GM06990 (cell line): Measurements from ENCODE around the gene STEAP1B.

ENCODE experiments used
- DNase-seq: peaks from one replicate; pipeline ENCODE4 v3.0.0-alpha.2; 2011; ENCODE audit not compliant: insufficient read length; ENCODE audit errors: extremely low read depth
- H3K27me3 ChIP-seq: replicated peaks from 2 replicates; pipeline ENCODE4 v1.6.0; 2011; ENCODE audit warnings: low read length; ENCODE audit not compliant: control insufficient read depth, insufficient read depth
- H3K36me3 ChIP-seq: 2 replicates; pipeline ENCODE4 v1.5.1; 2011; ENCODE audit warnings: low read length; ENCODE audit not compliant: control insufficient read depth, insufficient read depth
- H3K4me3 ChIP-seq: replicated peaks from 2 replicates; pipeline ENCODE4 v1.5.1; 2011; ENCODE audit warnings: low read depth, mild to moderate bottlenecking, control low read depth, low read length
- CTCF ChIP-seq: IDR thresholded peaks from 2 replicates; pipeline ENCODE4 v1.5.1; 2011; ENCODE audit warnings: low read length, control low read depth, mild to moderate bottlenecking, inconsistent platforms; ENCODE audit not compliant: insufficient read depth, poor library complexity, severe bottlenecking

STEAP1B gene

DNA sequence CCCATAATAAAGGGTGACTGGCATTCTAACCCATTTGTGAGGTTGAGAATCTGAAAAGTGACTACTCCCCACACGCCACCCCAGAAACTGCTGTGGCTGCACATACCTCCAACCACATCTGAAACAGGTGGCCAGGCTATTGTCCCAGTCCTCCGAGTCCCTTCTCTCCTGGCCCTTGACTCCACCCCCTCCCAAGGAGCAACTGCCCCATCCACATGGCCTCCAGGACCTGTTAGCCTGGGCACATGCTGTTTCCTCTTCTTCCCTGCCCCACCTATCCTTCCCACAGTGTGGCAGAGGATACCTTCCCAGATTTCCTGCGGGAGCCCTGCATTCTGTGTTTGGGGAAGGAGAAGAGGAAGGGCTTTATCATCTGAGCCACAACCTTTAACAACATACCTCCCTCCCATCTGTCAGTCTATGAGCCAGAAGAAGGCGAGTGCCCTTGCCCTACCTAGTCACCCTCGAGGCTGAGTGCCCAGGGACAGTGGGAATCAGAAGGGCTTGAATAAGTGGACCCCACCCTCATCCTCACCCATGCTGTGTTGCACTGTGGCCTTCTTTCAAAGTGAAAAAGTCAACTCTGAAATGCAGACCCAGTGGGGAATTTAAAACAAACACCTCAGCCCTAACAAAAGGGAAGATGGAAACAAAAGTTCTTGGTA, 11.9 kb downstream of the STEAP1B start:
- H3K4me3 ChIP-seq, result no peak overlapping the region
- no peak for DNase-seq
- H3K36me3 ChIP-seq, result no peaks in the 10 kb centered on the region
- TF ChIP-seq CTCF, result no peak
- no peaks in the 10 kb centered on the region for H3K27me3 ChIP-seq

DNA sequence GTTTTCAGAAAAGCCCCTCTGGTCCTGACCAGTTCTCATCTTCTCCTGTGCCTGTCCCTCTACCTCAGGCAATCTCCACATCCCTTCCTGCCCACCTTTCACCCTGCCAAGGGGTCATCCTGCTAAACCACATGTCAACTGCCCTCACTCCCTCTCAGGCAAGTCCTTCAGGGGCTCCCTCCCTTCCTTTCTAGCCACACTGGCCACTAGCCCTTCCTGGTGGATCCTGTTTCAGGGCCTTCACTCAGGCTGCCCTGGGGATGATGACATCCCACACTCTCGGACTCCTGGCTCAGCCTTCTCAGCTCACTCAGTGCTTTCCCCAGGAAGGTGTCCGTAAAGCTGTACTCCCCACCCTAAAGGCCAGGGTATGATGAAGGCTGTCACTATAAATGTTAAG, 13.4 kb downstream of the STEAP1B start:
- no peak for TF ChIP-seq CTCF
- Histone ChIP-seq H3K4me3 (no peak overlapping the region), H3K36me3 (no peaks in the 10 kb centered on the region), H3K27me3 (no peaks in the 10 kb centered on the region)
- no peak for DNase-seq

GRCh38 chr7:22485189-22485588, 14.8 kb downstream of the STEAP1B start:
- Histone ChIP-seq H3K4me3 (no peak overlapping the region), H3K27me3 (no peaks in the 10 kb centered on the region), H3K36me3 (no peaks in the 10 kb centered on the region)
- no peak for TF ChIP-seq CTCF
- no peak for DNase-seq

DNA sequence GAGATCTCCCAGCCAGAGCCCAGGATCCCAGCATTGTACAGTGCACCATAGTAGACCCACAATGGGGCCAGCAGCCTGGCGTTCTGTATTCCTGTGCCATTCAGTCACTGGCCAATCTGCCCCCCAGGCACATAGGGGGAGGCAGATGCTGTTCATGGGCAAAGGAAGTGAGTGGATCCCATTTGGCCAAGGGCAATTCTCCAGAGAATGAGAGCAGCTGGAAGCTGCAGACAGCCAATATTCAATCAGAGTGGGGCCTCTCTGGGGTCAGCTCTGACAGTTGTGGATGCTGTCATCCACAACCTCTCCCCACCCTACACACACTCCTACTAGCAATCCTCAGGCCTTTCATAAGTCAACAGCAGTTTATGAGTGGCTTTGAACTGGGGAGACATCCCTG, 17.5 kb downstream of the STEAP1B start:
- H3K36me3 ChIP-seq, result no peaks in the 10 kb centered on the region

DNA sequence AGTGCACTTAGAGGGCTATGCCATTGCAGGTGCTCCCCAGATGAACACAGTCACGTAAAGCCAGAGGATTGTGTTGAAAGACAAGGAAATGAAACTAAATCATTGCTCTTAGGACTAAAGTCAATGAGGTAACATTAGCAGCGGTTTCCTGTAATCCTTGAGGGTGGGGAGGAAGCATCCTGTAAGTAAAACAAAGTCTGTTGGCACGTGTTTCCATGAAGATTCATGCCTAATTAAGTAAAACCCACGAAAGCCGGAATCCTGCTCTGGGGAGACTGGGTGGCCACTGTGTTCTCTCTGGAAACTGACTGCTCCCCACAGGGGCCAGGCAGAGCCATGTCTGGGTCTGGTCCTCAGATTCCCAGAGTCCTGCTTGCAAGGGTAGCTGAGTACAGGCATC, 18.3 kb downstream of the STEAP1B start:
- no peak overlapping the region for H3K4me3 ChIP-seq

More for the DNA sequence above, 17.5 kb downstream of the STEAP1B start:
- no peak for DNase-seq
- no peaks in the 10 kb centered on the region for H3K27me3 ChIP-seq
- no peak for TF ChIP-seq CTCF
- no peak overlapping the region for H3K4me3 ChIP-seq

More for the DNA sequence above, 18.3 kb downstream of the STEAP1B start:
- no peaks in the 10 kb centered on the region for H3K27me3 ChIP-seq
- TF ChIP-seq CTCF, result no peak
- H3K36me3 ChIP-seq, result no peaks in the 10 kb centered on the region
- DNase-seq, result no peak
